Stimulated activated CD4-positive, alpha-beta T cell treated with anti-CD3 and anti-CD28 coated beads, Interleukin-1b, Interleukin-23, amount 100 ng/mL, for 48 hours (primary cell): ENCODE measurements around the gene BEAN1.
"Not testable (repeated sequence)": the region's sequence is repeated elsewhere in the genome, so short reads cannot be mapped to it uniquely, and the experiment has no call there.

ENCODE experiments used
- DNase-seq: peaks from one replicate; pipeline ENCODE4 v3.0.0-alpha.2; 2020

Gene BEAN1

GRCh38 chr16:66441586-66442375 lies 14.7 kb downstream of the BEAN1 start:
- no peak for DNase-seq

GRCh38 chr16:66442502-66443268 lies 15.6 kb downstream of the BEAN1 start:
- DNase-seq, result no peak

DNA sequence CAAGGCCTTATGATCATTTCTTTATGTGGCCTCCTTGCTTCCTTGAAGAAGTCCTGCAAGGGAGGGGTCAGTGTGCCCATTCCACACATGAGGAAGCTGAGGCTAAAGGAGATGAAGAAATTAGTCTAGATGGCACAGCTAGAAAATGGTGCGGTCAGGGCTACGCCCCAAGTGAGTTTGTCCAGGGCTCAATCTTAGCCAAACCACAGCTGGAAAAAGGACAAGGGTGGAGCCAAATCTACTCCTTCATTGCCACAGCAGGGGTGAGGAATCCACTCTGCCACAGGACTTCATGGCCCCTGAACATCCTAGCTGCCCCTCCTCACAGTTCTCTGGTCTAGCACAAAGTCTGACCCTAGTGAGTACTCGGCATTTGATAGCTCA lies 16.2 kb downstream of the BEAN1 start:
- DNase-seq, result no peak

DNA sequence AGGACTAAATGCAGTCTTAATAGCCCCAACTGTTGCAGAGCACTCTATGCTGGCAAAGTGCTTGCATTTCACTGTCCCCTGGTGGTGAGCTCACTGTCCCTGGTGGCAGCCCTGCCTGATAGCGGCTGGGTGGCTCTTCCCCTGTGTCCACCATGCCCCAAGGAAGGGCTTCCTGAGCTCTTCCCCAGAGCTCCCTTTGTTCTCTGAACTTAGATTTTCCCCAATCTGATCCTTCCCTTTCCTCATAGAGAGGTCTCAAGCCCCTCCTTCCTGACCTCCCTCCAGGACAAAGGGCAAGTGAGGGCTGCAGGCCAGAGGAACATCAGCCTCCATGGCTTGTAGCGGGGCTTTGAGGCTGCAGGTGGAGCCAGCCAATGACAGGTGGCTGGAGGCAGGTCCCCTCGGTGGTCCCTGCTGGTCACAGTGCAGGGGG lies 17.0 kb downstream of the BEAN1 start:
- DNase-seq, result no peak

GRCh38 chr16:66446737-66447136 lies 19.6 kb downstream of the BEAN1 start:
- DNase-seq, result no peak

DNA sequence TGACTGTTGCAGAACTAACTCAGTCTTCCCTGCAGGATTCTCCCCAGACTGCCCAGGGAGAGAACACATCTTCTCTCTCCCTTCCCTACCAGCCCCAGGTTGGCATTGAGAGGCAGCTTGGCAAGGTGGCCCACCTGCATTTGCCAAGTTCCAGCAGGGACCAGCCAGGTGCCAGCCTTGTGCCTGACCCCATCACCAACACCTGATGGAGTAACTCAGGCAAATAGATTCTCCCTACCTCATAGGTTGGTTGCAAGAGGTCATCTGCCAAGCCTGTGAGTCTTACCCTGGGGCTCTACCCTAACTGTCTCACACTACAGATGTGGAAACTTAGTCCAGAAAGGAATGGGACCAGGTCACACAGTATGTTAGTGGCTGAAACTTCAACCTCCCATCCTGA lies 20.4 kb downstream of the BEAN1 start:
- no peak for DNase-seq

- DNase-seq, result no peak
Measured at GRCh38 chr16:66451548-66451947, 24.5 kb downstream of the BEAN1 start.

DNA sequence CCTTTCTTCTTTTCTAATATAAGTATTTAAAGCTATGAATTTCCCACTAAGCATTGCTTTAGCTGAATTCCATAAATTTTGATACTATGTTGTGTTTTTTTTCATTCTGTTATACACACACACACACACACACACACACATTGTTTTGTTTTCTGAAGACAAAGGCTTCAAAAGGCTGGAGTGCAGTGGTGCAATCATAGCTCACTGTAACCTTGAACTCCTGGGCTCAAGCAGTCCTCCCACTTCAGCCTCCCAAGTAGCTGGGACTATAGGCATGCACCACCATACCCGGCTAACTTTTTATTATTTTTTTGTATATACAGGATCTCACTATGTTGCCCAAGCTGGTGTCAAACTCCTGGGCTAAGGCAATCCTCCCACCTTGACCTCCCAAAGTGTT lies 26.1 kb downstream of the BEAN1 start:
- DNase-seq, result not testable (repeated sequence)

- no peak for DNase-seq
Measured at GRCh38 chr16:66454751-66455150, 27.7 kb downstream of the BEAN1 start.

DNA sequence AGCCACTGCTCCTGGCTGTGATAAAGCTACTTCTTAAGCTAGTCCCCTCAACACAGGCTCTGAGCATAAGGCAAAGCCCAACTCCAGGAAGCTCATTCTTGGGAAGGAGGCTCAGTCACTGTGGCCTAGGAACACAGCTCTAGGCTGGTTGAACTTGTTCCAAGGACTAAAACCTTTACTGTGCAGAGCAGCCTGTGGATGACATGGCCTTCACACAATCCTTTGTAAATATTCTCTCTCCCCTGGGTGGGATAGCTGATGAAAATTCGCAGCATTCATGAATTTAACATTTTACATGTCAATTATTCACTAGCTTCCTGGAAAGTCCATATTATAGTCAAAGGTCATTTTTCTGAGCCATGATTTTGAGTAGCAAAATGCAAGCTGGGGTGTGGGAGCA lies 28.9 kb downstream of the BEAN1 start:
- DNase-seq, result no peak

GRCh38 chr16:66457888-66458287 lies 30.8 kb downstream of the BEAN1 start:
- no peak for DNase-seq

- no peak for DNase-seq
Measured at GRCh38 chr16:66458292-66458691, 31.2 kb downstream of the BEAN1 start.

GRCh38 chr16:66458853-66459252 lies 31.8 kb downstream of the BEAN1 start:
- DNase-seq, result no peak

DNA sequence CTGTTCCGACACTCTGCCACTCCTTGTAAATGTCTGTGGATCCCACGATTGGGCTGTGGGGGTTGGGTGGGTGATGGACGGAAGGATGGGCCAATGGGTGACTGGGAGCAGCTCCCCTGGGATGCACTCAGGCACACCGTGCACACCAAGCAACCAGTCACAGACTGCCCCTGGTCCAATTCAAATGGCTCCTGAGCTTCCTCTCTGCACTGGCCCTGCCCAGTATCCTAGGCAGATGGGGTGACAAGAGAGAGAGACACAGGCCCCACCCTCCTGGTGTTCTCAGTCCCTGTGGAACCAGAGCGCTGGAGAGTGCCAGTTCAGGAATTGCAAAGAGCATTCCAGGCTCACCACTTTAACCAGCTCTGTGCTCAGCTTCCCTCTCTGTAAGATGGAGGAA lies 32.8 kb downstream of the BEAN1 start:
- no peak for DNase-seq

- no peak for DNase-seq
Measured at GRCh38 chr16:66460703-66461102, 33.6 kb downstream of the BEAN1 start.

DNA sequence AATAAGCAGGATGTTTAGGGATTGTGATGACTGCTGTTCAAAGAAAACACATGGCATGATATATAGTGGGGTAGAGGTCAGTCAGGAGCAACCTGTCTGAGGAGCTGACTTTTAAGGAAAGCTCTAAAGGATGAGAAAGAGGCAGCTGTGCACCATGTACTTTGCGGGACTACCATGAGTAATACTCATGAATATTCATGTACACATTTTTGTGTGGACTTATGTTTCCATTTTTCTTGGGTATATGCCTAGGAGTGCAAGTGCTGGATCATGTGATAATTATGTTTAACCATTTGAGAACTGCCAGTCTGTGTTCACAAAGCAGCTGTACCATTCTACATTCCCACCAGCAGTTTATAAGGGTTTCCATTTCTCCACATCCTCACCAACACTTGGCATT lies 35.8 kb downstream of the BEAN1 start:
- no peak for DNase-seq

DNA sequence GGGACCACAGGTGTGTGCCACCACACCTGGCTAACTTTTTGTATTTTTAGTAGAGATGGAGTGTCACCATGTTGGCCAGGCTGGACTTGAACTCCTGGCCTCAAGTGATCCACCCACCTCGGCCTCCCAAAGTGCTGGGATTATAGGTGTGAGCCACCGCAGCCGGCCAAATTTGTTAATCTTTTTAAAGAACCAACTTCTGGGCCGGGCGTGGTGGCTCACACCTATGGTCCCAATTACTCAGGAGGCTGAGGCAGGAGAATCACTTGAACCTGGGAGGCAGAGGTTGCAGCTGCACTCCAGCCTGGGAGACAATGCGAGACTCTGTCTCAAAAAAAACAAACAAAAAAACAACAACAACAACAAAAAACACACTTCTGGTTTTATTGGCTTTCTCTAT lies 38.9 kb downstream of the BEAN1 start:
- not testable (repeated sequence) for DNase-seq

- not testable (repeated sequence) for DNase-seq
Measured at GRCh38 chr16:66466636-66467035, 39.5 kb downstream of the BEAN1 start.

DNA sequence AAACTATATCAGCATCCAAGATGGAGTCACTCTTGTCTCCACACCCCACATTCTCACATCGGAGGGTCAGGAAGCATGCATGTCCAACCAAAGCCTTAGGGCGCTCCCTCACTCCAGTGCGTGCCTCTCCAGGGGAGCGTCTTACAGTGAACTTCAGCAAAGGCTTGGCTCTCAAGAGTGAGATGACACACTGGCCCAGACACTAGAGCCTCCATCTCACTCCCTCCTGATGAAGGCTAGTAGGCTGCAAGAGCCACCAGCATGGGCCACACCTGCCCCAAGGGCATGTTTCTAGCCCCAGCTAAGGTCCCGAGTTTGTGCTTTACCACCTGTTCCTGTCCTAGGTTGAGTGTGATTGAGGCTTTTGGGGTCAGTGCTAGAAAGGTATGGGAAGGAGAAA lies 40.5 kb downstream of the BEAN1 start:
- DNase-seq, result no peak

- DNase-seq, result no peak
Measured at GRCh38 chr16:66468321-66468965, 41.3 kb downstream of the BEAN1 start.

DNA sequence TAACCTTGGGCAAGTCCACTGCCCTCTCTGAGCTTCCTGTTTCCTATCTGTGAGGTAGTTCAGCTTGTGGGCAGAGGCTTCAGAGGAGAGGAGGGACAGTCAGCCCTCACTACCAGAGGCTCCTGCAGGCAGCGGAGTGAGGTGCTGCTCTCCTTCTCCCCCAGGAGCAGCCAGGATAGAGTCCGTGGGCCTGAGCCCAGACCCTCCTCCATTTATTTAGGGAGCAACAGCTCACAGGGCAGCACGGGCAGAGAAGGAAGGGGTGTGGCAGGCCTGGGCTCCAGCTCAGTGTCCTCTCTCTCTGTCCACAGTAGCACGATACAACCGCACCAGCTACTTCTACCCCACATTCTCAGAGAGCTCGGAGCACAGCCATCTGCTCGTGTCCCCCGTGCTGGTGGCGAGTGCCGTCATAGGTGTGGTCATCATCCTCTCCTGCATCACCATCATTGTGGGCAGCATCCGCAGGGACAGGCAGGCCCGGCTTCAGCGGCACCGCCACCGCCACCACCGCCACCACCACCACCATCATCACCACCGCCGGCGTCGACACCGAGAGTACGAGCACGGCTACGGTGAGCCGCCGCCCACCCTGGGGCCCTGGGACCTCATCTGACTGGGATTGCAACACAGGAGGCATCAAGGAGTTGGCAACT lies 42.3 kb downstream of the BEAN1 start:
- DNase-seq, result no peak

- no peak for DNase-seq
Measured at GRCh38 chr16:66469947-66470546, 43.0 kb downstream of the BEAN1 start.

DNA sequence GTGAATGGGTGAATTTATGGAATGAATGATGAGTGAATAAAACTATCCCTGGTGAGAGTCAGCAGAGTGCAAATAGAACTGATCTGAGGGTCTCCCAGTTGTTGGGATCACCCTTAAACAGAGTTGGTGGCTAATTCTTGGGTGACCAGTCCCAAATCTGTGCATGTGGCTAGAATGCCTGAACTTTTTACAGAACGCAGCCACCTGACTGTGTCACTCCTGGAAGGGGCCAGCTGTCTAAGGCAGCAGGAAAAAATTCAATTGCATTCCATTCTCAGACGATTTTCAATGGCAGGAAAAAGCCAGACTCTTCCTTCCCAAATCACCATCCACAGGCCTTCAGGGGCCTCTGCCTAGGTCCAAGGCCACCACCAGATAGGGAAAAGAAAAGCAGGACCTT lies 43.5 kb downstream of the BEAN1 start:
- DNase-seq, result no peak
